NCI-H510A (cell line): ENCODE results near the gene UBL4A.

Experiments
- DNase-seq: peaks from one replicate; lab custom pipeline; 2025; lab: John Stamatoyannopoulos, UW

The UBL4A gene

GRCh38 chrX:154436983-154437752 lies 49.2 kb downstream of the UBL4A start, which contains the start of gene GDI1:
TSS of gene GDI1 (plus strand) at chrX:154437154. CDS start at chrX:154437255, 101 bp downstream.
- DNase-seq: peak; percentile 49

DNA sequence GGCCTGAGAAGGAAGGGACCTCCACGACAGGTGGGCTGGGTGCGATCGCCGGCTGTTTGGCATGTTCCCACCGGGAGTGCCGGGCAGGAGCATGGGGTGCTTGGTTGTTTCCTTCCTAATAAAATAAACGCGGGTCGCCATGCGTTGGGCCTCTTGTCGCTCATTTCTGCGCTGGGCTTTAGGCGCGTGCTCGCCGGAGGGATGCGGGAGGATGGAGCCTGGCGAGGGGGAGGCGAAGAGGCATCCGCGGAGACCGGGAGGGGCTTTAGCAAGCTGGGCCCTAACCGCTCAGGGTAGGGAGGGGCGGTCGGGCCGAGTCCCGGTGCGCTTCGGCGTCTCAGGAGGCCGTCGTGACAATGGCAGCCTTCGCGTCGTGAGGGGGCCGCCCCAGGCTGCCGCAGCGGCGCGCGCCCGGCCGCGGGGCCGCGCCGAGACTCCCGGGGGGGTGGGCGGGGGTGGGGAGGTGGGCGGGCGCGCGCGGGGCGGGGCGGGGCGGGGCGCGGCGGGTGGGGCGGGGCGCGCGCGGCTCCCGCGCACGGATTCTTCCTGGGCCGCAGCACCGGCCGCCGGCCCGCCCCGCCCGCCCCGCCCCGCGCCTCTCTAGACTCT lies 49.9 kb downstream of the UBL4A start:
- DNase-seq: no peak

GRCh38 chrX:154435171-154435733 lies 51.2 kb downstream of the UBL4A start:
- no peak for DNase-seq

DNA sequence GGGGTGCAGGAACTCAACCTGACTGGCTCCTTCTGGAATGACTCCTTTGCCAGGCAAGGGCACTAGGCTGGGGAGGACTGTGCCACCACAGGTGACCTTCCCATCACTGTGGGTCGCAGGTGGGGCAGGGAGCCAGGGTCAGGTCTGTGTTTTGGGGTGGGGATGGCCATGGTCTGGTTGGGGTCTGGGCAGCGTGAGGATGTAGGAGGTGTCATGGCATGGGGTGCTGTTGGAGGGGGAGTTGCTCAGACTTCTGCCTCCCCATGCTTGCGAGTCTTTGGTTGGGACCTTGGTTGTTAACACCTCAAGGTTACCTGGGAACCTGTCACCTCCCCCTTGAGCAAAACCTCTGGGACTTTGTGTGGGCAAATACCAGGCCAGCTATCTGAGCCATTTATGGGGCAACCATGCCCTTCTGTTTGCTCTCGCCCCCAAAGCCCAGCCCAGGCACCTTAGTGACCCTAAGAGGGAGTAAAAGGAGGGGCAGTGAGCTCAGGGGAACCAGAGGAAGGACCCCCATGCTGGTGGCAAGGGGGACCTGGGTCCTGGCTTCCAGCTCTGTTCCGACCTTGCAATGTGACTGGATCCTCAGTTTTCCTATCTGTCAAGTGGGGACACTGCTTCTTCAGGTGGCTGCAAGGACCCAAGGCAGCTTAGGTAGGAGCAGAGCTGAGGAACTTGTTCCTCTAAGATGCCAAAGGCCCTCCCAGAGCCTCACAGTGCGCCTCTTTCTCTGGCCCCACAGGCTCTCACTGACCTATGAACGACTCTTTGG lies 51.8 kb downstream of the UBL4A start:
- DNase-seq: no peak
